MM.1S (cell line): ENCODE results near the gene LRRC1.

Experiments used
- EZH2 ChIP-seq: fragments of 300-600 bp; sonication (generic); optimal IDR thresholded peaks from 2 replicates; pipeline ENCODE3; 2017; ENCODE audit warnings: low read depth, mild to moderate bottlenecking, antibody characterized with exemption, low read length, mixed read lengths
- EZH2phosphoT487 ChIP-seq: fragments of 300-600 bp; sonication (generic); IDR thresholded peaks from 2 replicates; pipeline ENCODE4 v1.6.1; 2018; ENCODE audit warnings: antibody characterized with exemption, low read length
- TF ChIP-seq, protein P1 (sequence below): fragments of 300-600 bp; sonication (generic); IDR thresholded peaks from 2 replicates; pipeline ENCODE4 v1.5.1; 2016; ENCODE audit warnings: antibody characterized with exemption, low read length, mixed read lengths

DNA sequence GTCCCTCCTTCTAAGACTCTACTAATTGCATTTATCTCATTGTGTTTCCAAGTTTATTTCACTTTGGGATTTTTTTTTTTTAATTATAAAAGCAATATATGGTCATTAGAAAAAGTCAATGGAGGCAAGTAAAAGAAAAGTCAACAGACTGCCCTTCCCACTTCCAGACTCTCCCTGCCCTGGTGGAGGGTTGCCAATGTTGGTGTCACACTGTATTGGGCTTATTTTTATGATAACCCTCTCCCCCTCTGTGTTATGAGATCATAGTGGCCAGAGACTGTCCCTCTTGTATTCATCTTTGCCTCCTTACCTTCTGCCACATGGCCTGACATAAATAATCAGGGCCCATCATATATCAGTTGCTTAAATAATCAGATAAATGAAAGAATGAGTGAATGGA lies 63.4 kb downstream of the LRRC1 start:
- TF ChIP-seq, protein P1, sequence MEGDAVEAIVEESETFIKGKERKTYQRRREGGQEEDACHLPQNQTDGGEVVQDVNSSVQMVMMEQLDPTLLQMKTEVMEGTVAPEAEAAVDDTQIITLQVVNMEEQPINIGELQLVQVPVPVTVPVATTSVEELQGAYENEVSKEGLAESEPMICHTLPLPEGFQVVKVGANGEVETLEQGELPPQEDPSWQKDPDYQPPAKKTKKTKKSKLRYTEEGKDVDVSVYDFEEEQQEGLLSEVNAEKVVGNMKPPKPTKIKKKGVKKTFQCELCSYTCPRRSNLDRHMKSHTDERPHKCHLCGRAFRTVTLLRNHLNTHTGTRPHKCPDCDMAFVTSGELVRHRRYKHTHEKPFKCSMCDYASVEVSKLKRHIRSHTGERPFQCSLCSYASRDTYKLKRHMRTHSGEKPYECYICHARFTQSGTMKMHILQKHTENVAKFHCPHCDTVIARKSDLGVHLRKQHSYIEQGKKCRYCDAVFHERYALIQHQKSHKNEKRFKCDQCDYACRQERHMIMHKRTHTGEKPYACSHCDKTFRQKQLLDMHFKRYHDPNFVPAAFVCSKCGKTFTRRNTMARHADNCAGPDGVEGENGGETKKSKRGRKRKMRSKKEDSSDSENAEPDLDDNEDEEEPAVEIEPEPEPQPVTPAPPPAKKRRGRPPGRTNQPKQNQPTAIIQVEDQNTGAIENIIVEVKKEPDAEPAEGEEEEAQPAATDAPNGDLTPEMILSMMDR: no peak
- TF ChIP-seq EZH2 (no peak), EZH2phosphoT487 (no peak)
